GM23338 (cell line): ENCODE data around the gene OR4D11. TPM values are rescaled to one million over a fixed set of nuclear protein-coding genes. Genes with fewer than 3 reads are reported as not detected.

ENCODE experiments used
- ATAC-seq: fragments of 200-7000 bp; cut with Tn5 transposase; 3 replicates; pipeline ENCODE4 v1.9.1; 2020
- DNase-seq: peaks from one replicate; pipeline ENCODE4 v3.0.0-alpha.2; 2015; ENCODE audit warnings: low spot score
- H2AFZ ChIP-seq: fragments of 200-600 bp; sonication (generic); 2 replicates; pipeline ENCODE4 v1.8.0; 2016; ENCODE audit warnings: antibody characterized with exemption, mild to moderate bottlenecking, moderate library complexity
- H3F3A ChIP-seq: fragments of 200-600 bp; sonication (generic); replicated peaks from 2 replicates; pipeline ENCODE4 v1.8.0; 2017; ENCODE audit warnings: antibody characterized with exemption, mixed run types, low read depth
- H3K27ac ChIP-seq: fragments of 200-600 bp; sonication (generic); 2 replicates; pipeline ENCODE4 v1.6.1; 2016; ENCODE audit warnings: low read depth
- H3K27me3 ChIP-seq: fragments of 200-600 bp; sonication (generic); 2 replicates; pipeline ENCODE4 v1.8.0; 2016; ENCODE audit warnings: mild to moderate bottlenecking, mixed run types, moderate library complexity; ENCODE audit not compliant: insufficient read depth
- H3K36me3 ChIP-seq: fragments of 200-600 bp; sonication (generic); 2 replicates; pipeline ENCODE4 v1.8.0; 2016; ENCODE audit warnings: mild to moderate bottlenecking; ENCODE audit not compliant: insufficient read depth
- H3K4me1 ChIP-seq: fragments of 200-600 bp; sonication (generic); 2 replicates; pipeline ENCODE4 v1.8.0; 2016; ENCODE audit warnings: mild to moderate bottlenecking, moderate library complexity; ENCODE audit not compliant: insufficient read depth
- H3K4me2 ChIP-seq: fragments of 200-600 bp; sonication (generic); 2 replicates; pipeline ENCODE4 v1.7.1; 2017; ENCODE audit warnings: mixed run types
- H3K4me3 ChIP-seq: fragments of 200-600 bp; sonication (generic); 2 replicates; pipeline ENCODE4 v1.6.1; 2016; ENCODE audit warnings: mixed run types
- H3K79me2 ChIP-seq: fragments of 200-600 bp; sonication (generic); replicated peaks from 2 replicates; pipeline ENCODE4 v1.8.0; 2017; ENCODE audit warnings: mild to moderate bottlenecking; ENCODE audit not compliant: insufficient read depth
- H3K9me2 ChIP-seq: fragments of 200-600 bp; sonication (generic); 2 replicates; pipeline ENCODE4 v1.8.0; 2017; ENCODE audit not compliant: insufficient read depth
- H4K20me1 ChIP-seq: fragments of 200-600 bp; sonication (generic); replicated peaks from 2 replicates; pipeline ENCODE4 v1.8.0; 2017; ENCODE audit warnings: mild to moderate bottlenecking; ENCODE audit not compliant: insufficient read depth
- H3K27ac Mint-ChIP-seq: 2 replicates; pipeline ENCODE4 v1.8.0; 2020; ENCODE audit warnings: inconsistent platforms, mild to moderate bottlenecking, moderate library complexity, mixed read lengths
- H3K27me3 Mint-ChIP-seq: 3 replicates; pipeline ENCODE4 v1.8.0; 2022; ENCODE audit warnings: low read depth, mild to moderate bottlenecking, moderate library complexity, mixed read lengths, inconsistent platforms; ENCODE audit not compliant: insufficient read depth, poor library complexity
- H3K36me3 Mint-ChIP-seq: 3 replicates; pipeline ENCODE4 v1.8.0; 2021; ENCODE audit warnings: low read depth, mild to moderate bottlenecking, inconsistent platforms, moderate library complexity, mixed read lengths
- H3K4me1 Mint-ChIP-seq: 3 replicates; pipeline ENCODE4 v1.8.0; 2020; ENCODE audit warnings: mild to moderate bottlenecking, inconsistent platforms, mixed read lengths
- H3K4me3 Mint-ChIP-seq: 3 replicates; pipeline ENCODE4 v1.8.0; 2021; ENCODE audit warnings: moderate library complexity, mild to moderate bottlenecking, inconsistent platforms, mixed read lengths
- H3K9me3 Mint-ChIP-seq: 3 replicates; pipeline ENCODE4 v1.8.0; 2020; ENCODE audit warnings: moderate library complexity, mild to moderate bottlenecking, inconsistent platforms, mixed read lengths
- CREB1 ChIP-seq: fragments of 250-450 bp; sonication (Bioruptor Pico); IDR thresholded peaks from 2 replicates; pipeline ENCODE4 v1.5.0; 2020; ENCODE audit warnings: low read depth, mild to moderate bottlenecking, moderate library complexity
- REST ChIP-seq: IDR thresholded peaks from one replicate; pipeline ENCODE4 v1.6.1; 2018; ENCODE audit warnings: antibody characterized with exemption; ENCODE audit not compliant: unreplicated experiment
- ZNF462 ChIP-seq: fragments of 250-450 bp; sonication (Bioruptor Pico); IDR thresholded peaks from 2 replicates; pipeline ENCODE4 v1.5.0; 2020; ENCODE audit warnings: mild to moderate bottlenecking, moderate library complexity
- polyA plus RNA-seq: library from polyadenylated mRNA; unstranded; fragments of >200 nt; fragmentation: Nextera tagmentation; extraction: Ambion mirVana; gene quantifications from 2 replicates; pipeline ENCODE4 v1.2.1, GENCODE V29; 2016
- total RNA-seq: library from RNA; depleted of rRNA; stranded (reverse); fragments of >200 nt; shearing (Covaris generic); gene quantifications from 2 replicates; pipeline ENCODE4 v1.2.3, GENCODE V29; 2014

Gene OR4D11
- total and polyA plus RNA-seq, 2 experiments from 2014 or later: not detected

- H3K27ac Mint-ChIP-seq: peak overlapping the region; percentile 94
- H3K4me2 ChIP-seq: peak overlapping the region; percentile 78
- H3K79me2 ChIP-seq: no peaks in the 10 kb centered on the region
- peaks cover 7% of the 10 kb centered on the region for H3K4me1 ChIP-seq
- no peaks in the 10 kb centered on the region for H4K20me1 ChIP-seq
- no peaks in the 10 kb centered on the region for H3K27me3 ChIP-seq
- DNase-seq (peak; percentile 96), ATAC-seq (peak; percentile 12)
- H3F3A ChIP-seq: no peaks in the 10 kb centered on the region
- H3K4me1 Mint-ChIP-seq: peaks cover 18% of the 10 kb centered on the region
- peaks cover 30% of the 10 kb centered on the region for H3K27me3 Mint-ChIP-seq
- no peaks in the 10 kb centered on the region for H3K36me3 ChIP-seq
- peaks cover 10% of the 10 kb centered on the region; the same call in 2 of the 3 replicates for H3K36me3 Mint-ChIP-seq
- H3K9me3 Mint-ChIP-seq: peaks cover 14% of the 10 kb centered on the region; the same call in 2 of the 3 replicates
- no peaks in the 10 kb centered on the region for H3K9me2 ChIP-seq
- H3K4me3 Mint-ChIP-seq: peak overlapping the region; percentile 82
- H3K27ac ChIP-seq: no peak overlapping the region
- H3K4me3 ChIP-seq: peak overlapping the region; percentile 65
- H2AFZ ChIP-seq: no peak overlapping the region
- TF ChIP-seq ZNF462 (CRISPR knock-in tag): no peak
These were observed 47.7 kb downstream of the OR4D11 start for GRCh38 chr11:59550842-59551658.

DNA sequence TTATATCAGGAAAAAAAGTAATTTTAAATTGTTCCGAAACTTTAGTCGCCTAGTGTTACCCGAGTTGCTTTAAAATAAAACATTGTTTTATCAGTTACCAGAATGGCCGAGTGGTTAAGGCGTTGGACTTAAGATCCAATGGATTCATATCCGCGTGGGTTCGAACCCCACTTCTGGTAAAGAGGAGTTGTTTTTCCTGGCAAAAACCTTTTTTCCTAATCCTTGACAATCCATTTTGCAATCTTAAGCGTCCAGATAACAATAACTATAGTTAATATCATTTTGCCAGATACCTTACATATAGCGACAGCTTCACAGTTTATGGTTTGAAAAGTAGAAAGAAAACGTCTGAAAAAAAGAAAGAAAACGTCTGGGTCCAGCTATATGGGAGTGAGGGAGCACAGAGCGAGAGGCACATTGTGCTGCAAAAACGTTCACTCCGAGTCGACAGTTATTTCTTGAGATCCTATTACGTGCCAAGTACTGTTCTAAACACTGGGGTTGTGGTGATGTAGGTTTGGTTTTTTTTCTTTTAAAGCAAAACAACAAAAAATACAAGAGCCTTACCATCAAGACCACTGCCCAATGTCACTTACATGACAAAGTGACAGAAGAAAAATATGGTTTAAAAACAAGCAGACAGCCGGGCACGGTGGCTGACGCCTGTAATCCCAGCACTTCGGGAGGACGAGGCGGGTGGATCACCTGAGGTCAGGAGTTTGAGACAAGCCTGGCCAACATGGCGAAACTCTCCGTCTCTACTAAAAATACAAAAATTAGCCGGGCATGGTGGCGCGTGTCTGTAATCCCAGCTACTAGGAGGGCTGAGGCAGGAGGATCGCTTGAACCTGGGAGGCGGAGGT is 48.5 kb downstream of the OR4D11 start:
- no peak overlapping the region for H3K27ac ChIP-seq
- H4K20me1 ChIP-seq: no peaks in the 10 kb centered on the region
- peak overlapping the region; percentile 78 for H3K4me2 ChIP-seq
- H3K27me3 ChIP-seq: no peaks in the 10 kb centered on the region
- no peaks in the 10 kb centered on the region for H3K9me2 ChIP-seq
- H3K36me3 ChIP-seq: no peaks in the 10 kb centered on the region
- H2AFZ ChIP-seq: peak overlapping the region; percentile 56
- TF ChIP-seq REST (no peak), CREB1 (peak; percentile 54)
- H3K4me3 ChIP-seq: peak overlapping the region; percentile 65
- Mint-ChIP-seq H3K9me3 (peaks cover 17% of the 10 kb centered on the region; the same call in 2 of the 3 replicates), H3K27ac (peak overlapping the region; percentile 44; the same call in 1 of the 2 replicates), H3K4me1 (peaks cover 18% of the 10 kb centered on the region), H3K36me3 (peaks cover 10% of the 10 kb centered on the region; the same call in 2 of the 3 replicates), H3K4me3 (peak overlapping the region; percentile 82), H3K27me3 (peaks cover 35% of the 10 kb centered on the region)
- H3F3A ChIP-seq: 0 out of 2 replicates have a peak, but pooled peaks cover 3% of the 10 kb centered on the region
- peak; percentile 81 for DNase-seq
- H3K79me2 ChIP-seq: no peaks in the 10 kb centered on the region
- H3K4me1 ChIP-seq: peaks cover 7% of the 10 kb centered on the region
- ATAC-seq: peak; percentile 2; the same call in 1 of the 3 replicates
